Stimulated activated CD8-positive, alpha-beta memory T cell treated with anti-CD3 and anti-CD28 coated beads, Interleukin-15, amount 100 ng/mL, for 48 hours (primary cell): ENCODE results near the gene BAIAP2L1.
"Not testable (repeated sequence)": the region's sequence is repeated elsewhere in the genome, so short reads cannot be mapped to it uniquely, and the experiment has no call there.

ENCODE experiments used
- DNase-seq, 2 donors: peaks; one replicate each; pipeline ENCODE4 v3.0.0-alpha.2; 2020; ENCODE audit warnings: low read depth in 2 of 2

BAIAP2L1 gene

GRCh38 chr7:98321301-98321700 lies 79.6 kb downstream of the BAIAP2L1 start:
- DNase-seq, result no peak

GRCh38 chr7:98319176-98319575 lies 81.7 kb downstream of the BAIAP2L1 start:
- no peak for DNase-seq

- DNase-seq, result no peak
These were observed 83.4 kb downstream of the BAIAP2L1 start for GRCh38 chr7:98317366-98318040.

GRCh38 chr7:98315994-98316527 lies 84.8 kb downstream of the BAIAP2L1 start:
- DNase-seq, result not testable (repeated sequence)

GRCh38 chr7:98315318-98315993 lies 85.4 kb downstream of the BAIAP2L1 start:
- no peak for DNase-seq

- no peak for DNase-seq
These were observed 86.4 kb downstream of the BAIAP2L1 start for GRCh38 chr7:98314469-98314868.

- DNase-seq, result no peak
These were observed 88.7 kb downstream of the BAIAP2L1 start for GRCh38 chr7:98312201-98312600.

GRCh38 chr7:98309566-98309965 lies 91.3 kb downstream of the BAIAP2L1 start:
- DNase-seq, result no peak

- DNase-seq, result no peak
These were observed 92.9 kb downstream of the BAIAP2L1 start for GRCh38 chr7:98307971-98308466.

- no peak for DNase-seq
These were observed 94.8 kb downstream of the BAIAP2L1 start for GRCh38 chr7:98305951-98306535.

GRCh38 chr7:98303906-98304305 lies 97.0 kb downstream of the BAIAP2L1 start:
- no peak for DNase-seq

GRCh38 chr7:98303176-98303865 lies 97.6 kb downstream of the BAIAP2L1 start:
- no peak for DNase-seq

- DNase-seq, result no peak
These were observed 99.0 kb downstream of the BAIAP2L1 start for GRCh38 chr7:98301693-98302470.

GRCh38 chr7:98300595-98301372 lies 100.1 kb downstream of the BAIAP2L1 start:
- DNase-seq, result no peak

GRCh38 chr7:98297626-98298286 lies 103.1 kb downstream of the BAIAP2L1 start:
- no peak for DNase-seq

GRCh38 chr7:98296833-98297232 lies 104.1 kb downstream of the BAIAP2L1 start:
- DNase-seq, result no peak

- no peak for DNase-seq
These were observed 105.3 kb downstream of the BAIAP2L1 start for GRCh38 chr7:98295467-98296192.

GRCh38 chr7:98294798-98295382 lies 106.0 kb downstream of the BAIAP2L1 start:
- DNase-seq, result no peak

GRCh38 chr7:98294326-98294725 lies 106.6 kb downstream of the BAIAP2L1 start:
- no peak for DNase-seq
